ENCODE data around the gene HNRNPCL1.

Gene HNRNPCL1

GRCh38 chr1:12811409-12811784 is 37.1 kb downstream of the HNRNPCL1 start:
- CTCF ChIA-PET = no interaction called here
- TF ChIP-seq ZNF518A (tag by site-specific recombination; conservative IDR thresholded peaks at IDR 0.05; ENCODE audit: low read depth) = no peak
- TF ChIP-seq ZNF768 (tag by site-specific recombination; IDR thresholded peaks at IDR 0.05) = no peak
- no peak for TF ChIP-seq SCRT1 (tag by site-specific recombination; IDR thresholded peaks at IDR 0.05; ENCODE audit: borderline replicate concordance)
- TF ChIP-seq GFI1B (tag by site-specific recombination; IDR thresholded peaks at IDR 0.05) = no peak
- TF ChIP-seq ZNF776 (tag by site-specific recombination; IDR thresholded peaks at IDR 0.05; ENCODE audit: borderline replicate concordance) = no peak
- no peak for TF ChIP-seq ZBTB44 (tag by site-specific recombination; IDR thresholded peaks at IDR 0.05)

GRCh38 chr1:12810691-12811408 is 37.7 kb downstream of the HNRNPCL1 start:
- H3K4me1 ChIP-seq (ENCODE audit: control insufficient read depth, insufficient read depth, low read length) = no peaks in the 10 kb centered on the region
- TF ChIP-seq ZNF404 (tag by site-specific recombination; IDR thresholded peaks at IDR 0.05) (no peak), ZNF19 (tag by site-specific recombination; IDR thresholded peaks at IDR 0.05; ENCODE audit: low read depth) (no peak), ZNF621 (tag by site-specific recombination; IDR thresholded peaks at IDR 0.05) (no peak), ZNF548 (tag by site-specific recombination; IDR thresholded peaks at IDR 0.05) (no peak), ZNF362 (tag by site-specific recombination; IDR thresholded peaks at IDR 0.05) (no peak), ZSCAN5A (tag by site-specific recombination; IDR thresholded peaks at IDR 0.05) (no peak), ZNF449 (tag by site-specific recombination; IDR thresholded peaks at IDR 0.05) (no peak), ZNF654 (tag by site-specific recombination; IDR thresholded peaks at IDR 0.05; ENCODE audit: low read depth) (no peak), PBX3 (CRISPR knock-in tag; IDR thresholded peaks at IDR 0.05) (no peak), ZNF239 (tag by site-specific recombination; IDR thresholded peaks at IDR 0.05) (no peak), ZNF747 (tag by site-specific recombination; IDR thresholded peaks at IDR 0.05) (no peak), ZNF311 (tag by site-specific recombination; IDR thresholded peaks at IDR 0.05; ENCODE audit: borderline replicate concordance) (no peak), MZF1 (tag by site-specific recombination; IDR thresholded peaks at IDR 0.05; ENCODE audit: borderline replicate concordance) (no peak), ZEB2 (tag by site-specific recombination; IDR thresholded peaks at IDR 0.05) (no peak), SCRT1 (tag by site-specific recombination; IDR thresholded peaks at IDR 0.05; ENCODE audit: borderline replicate concordance) (no peak), ZNF501 (tag by site-specific recombination; IDR thresholded peaks at IDR 0.05) (no peak), KLF1 (tag by site-specific recombination; IDR thresholded peaks at IDR 0.05) (no peak), ZNF302 (tag by site-specific recombination; IDR thresholded peaks at IDR 0.05; ENCODE audit: low read depth) (no peak)
- ChIA-PET POLR2A (no interaction called here), CTCF (no interaction called here)
- H3K36me3 ChIP-seq (ENCODE audit: control insufficient read depth in 2 of 2, insufficient read depth in 1 of 2, low read length in 2 of 2) = no peaks in the 10 kb centered on the region
- H3K4me3 ChIP-seq (ENCODE audit: low read depth, low read length) = no peak overlapping the region
- no peaks in the 10 kb centered on the region for H3K9me3 ChIP-seq (ENCODE audit: control insufficient read depth, insufficient read depth, low read depth, low read length)
- H3K27ac ChIP-seq (ENCODE audit: extremely low read depth, low read depth, low read length) = no peak overlapping the region

More at GRCh38 chr1:12811409-12811784, 37.1 kb downstream of the HNRNPCL1 start:
- H3K9me3 ChIP-seq (ENCODE audit: control insufficient read depth, insufficient read depth, low read depth, low read length) = no peaks in the 10 kb centered on the region
- H3K4me3 ChIP-seq (ENCODE audit: low read depth, low read length) = no peak overlapping the region
- H3K4me1 ChIP-seq (ENCODE audit: control insufficient read depth, insufficient read depth, low read length) = no peaks in the 10 kb centered on the region
- H3K36me3 ChIP-seq (ENCODE audit: control insufficient read depth in 2 of 2, insufficient read depth in 1 of 2, low read length in 2 of 2) = no peaks in the 10 kb centered on the region
- POLR2A ChIA-PET = no interaction called here
- no peak overlapping the region for H3K27ac ChIP-seq (ENCODE audit: extremely low read depth, low read depth, low read length)

Data from HEK293 (cell line).